Endothelial cell of umbilical vein (primary cell): ENCODE results near the gene GNB1L. TPM values are rescaled to one million over a fixed set of nuclear protein-coding genes. Genes with fewer than 3 reads are reported as not detected.

Experiments
- BruUV-seq: library from RNA; stranded (reverse); fragments of 400-500 nt; replicated peaks from 2 replicates; lab custom pipeline; 2021; lab: Mats Ljungman, UMichigan
- CTCF ChIA-PET: fragments of 300-600, 350-600 bp; sonication (Branson Sonifier 250); formaldehyde crosslinking; loops from one replicate; lab custom pipeline; 2021; ENCODE audit warnings: antibody characterized with exemption, inconsistent platforms; lab: Charles Lee
- POLR2A ChIA-PET: fragments of 300-600, 350-600 bp; sonication (Branson Sonifier 250); formaldehyde crosslinking; loops from one replicate; lab custom pipeline; 2021; ENCODE audit warnings: antibody characterized with exemption, inconsistent platforms; lab: Charles Lee
- DNase-seq: peaks from one replicate; pipeline ENCODE4 v3.0.0-alpha.2; 2011; ENCODE audit warnings: low read depth, low spot score
- FAIRE-seq: peaks from 2 replicates; lab custom pipeline; 2011; peaks lifted over from hg19 to GRCh38; lab: Jason Lieb, UNC
- H2AFZ ChIP-seq: 2 replicates; pipeline ENCODE4 v1.6.0; 2012; ENCODE audit warnings: low read depth, low read length, control low read depth, inconsistent platforms
- H3K27ac ChIP-seq: 2 replicates; pipeline ENCODE4 v1.5.1; 2011; ENCODE audit warnings: low read depth, mild to moderate bottlenecking, control low read depth, low read length, moderate library complexity; ENCODE audit not compliant: insufficient read depth
- H3K27me3 ChIP-seq, 2 experiments: 2 replicates each; pipeline versions ENCODE4 v1.6.0 to v1.6.1; 2011; ENCODE audit warnings: low read length in 2 of 2, mixed read lengths in 1 of 2; ENCODE audit not compliant: control insufficient read depth in 2 of 2, insufficient read depth in 2 of 2
- H3K36me3 ChIP-seq, 2 experiments: 2 replicates in 1 of 2; 3 replicates in 1 of 2; pipeline ENCODE4 v1.5.1; 2011; ENCODE audit warnings: low read length in 2 of 2, mild to moderate bottlenecking in 1 of 2, moderate library complexity in 1 of 2; ENCODE audit not compliant: control insufficient read depth in 2 of 2, insufficient read depth in 2 of 2; ENCODE audit errors: extremely low read depth in 1 of 2
- H3K4me1 ChIP-seq: 3 replicates; pipeline ENCODE4 v1.5.1; 2011; ENCODE audit warnings: mild to moderate bottlenecking, low read length; ENCODE audit not compliant: control insufficient read depth, insufficient read depth; ENCODE audit errors: extremely low read depth
- H3K4me2 ChIP-seq: 2 replicates; pipeline ENCODE4 v1.6.1; 2011; ENCODE audit warnings: low read length, control low read depth, mixed read lengths; ENCODE audit not compliant: insufficient read depth
- H3K4me3 ChIP-seq, 3 experiments: fragments of 200-600 bp in 1 of 3; sonication (generic), shearing (Covaris generic) in 1 of 3; replicated peaks in 1 of 3; 2 replicates each; pipeline ENCODE4 v1.5.1; 2011 to 2016; ENCODE audit warnings: control low read depth in 3 of 3, low read length in 3 of 3, mild to moderate bottlenecking in 2 of 3, inconsistent platforms in 1 of 3, low read depth in 1 of 3, moderate library complexity in 1 of 3; ENCODE audit not compliant: insufficient read depth in 1 of 3
- H3K79me2 ChIP-seq: 2 replicates; pipeline ENCODE4 v1.6.0; 2012; ENCODE audit warnings: low read length, inconsistent platforms; ENCODE audit not compliant: control insufficient read depth, insufficient read depth
- H3K9ac ChIP-seq: replicated peaks from 2 replicates; pipeline ENCODE3; 2011; ENCODE audit warnings: low read length, control low read depth; ENCODE audit not compliant: insufficient read depth; ENCODE audit errors: extremely low read depth
- H3K9me1 ChIP-seq: replicated peaks from 3 replicates; pipeline ENCODE4 v1.6.0; 2011; ENCODE audit warnings: mild to moderate bottlenecking, low read length; ENCODE audit not compliant: control insufficient read depth, insufficient read depth; ENCODE audit errors: extremely low read depth
- H3K9me3 ChIP-seq: replicated peaks from 2 replicates; pipeline ENCODE4 v1.5.1; 2012; ENCODE audit warnings: low read length, inconsistent platforms; ENCODE audit not compliant: control insufficient read depth, insufficient read depth
- H4K20me1 ChIP-seq: replicated peaks from 2 replicates; pipeline ENCODE3; 2011; ENCODE audit warnings: mild to moderate bottlenecking, low read length; ENCODE audit not compliant: control insufficient read depth, insufficient read depth; ENCODE audit errors: extremely low read depth
- EZH2 ChIP-seq: IDR thresholded peaks from 2 replicates; pipeline ENCODE4 v1.6.1; 2012; ENCODE audit warnings: borderline replicate concordance, low read depth, mild to moderate bottlenecking, moderate library complexity, low read length, inconsistent platforms; ENCODE audit not compliant: severe bottlenecking
- FOS ChIP-seq: IDR thresholded peaks from 2 replicates; pipeline ENCODE4 v1.6.1; 2011; ENCODE audit warnings: mild to moderate bottlenecking, low read length, moderate library complexity, borderline replicate concordance; ENCODE audit not compliant: insufficient read depth
- GATA2 ChIP-seq: IDR thresholded peaks from 2 replicates; pipeline ENCODE4 v1.7.0; 2011; ENCODE audit warnings: low read depth, mild to moderate bottlenecking, moderate library complexity, mixed read lengths, low read length; ENCODE audit not compliant: insufficient read length, insufficient read depth
- JUN ChIP-seq: IDR thresholded peaks from 2 replicates; pipeline ENCODE4 v1.6.1; 2011; ENCODE audit warnings: borderline replicate concordance, low read depth; ENCODE audit not compliant: insufficient read length, insufficient read depth
- MAX ChIP-seq: IDR thresholded peaks from 2 replicates; pipeline ENCODE4 v1.6.1; 2011; ENCODE audit not compliant: insufficient read depth, insufficient read length
- MYC ChIP-seq: IDR thresholded peaks from one replicate; pipeline ENCODE4 v1.6.1; 2011; ENCODE audit warnings: mild to moderate bottlenecking, low read depth, low read length
- POLR2A ChIP-seq: IDR thresholded peaks from 2 replicates; pipeline ENCODE4 v1.6.1; 2012; ENCODE audit warnings: low read depth, mild to moderate bottlenecking, control low read depth, low read length
- POLR2AphosphoS5 ChIP-seq: IDR thresholded peaks from 2 replicates; pipeline ENCODE4 v1.6.1; 2012; ENCODE audit warnings: low read depth, mild to moderate bottlenecking, control low read depth, low read length, moderate library complexity; ENCODE audit not compliant: insufficient read depth
- dilution Hi-C: fragments of 300-500 bp; cut with MboI; formaldehyde crosslinking; loops from one replicate; pipeline ENCODE4 v1.15.0; 2019; ENCODE audit warnings: low sequenced_read_pairs; ENCODE audit not compliant: extremely low pct_ligation_motif_present
- intact Hi-C: fragments of 100-400 bp; cut with micrococcal nuclease; formaldehyde crosslinking; loops from one replicate; pipeline ENCODE4 v1.10.0; 2022
- polyA plus RNA-seq, 4 experiments: library from polyadenylated mRNA; depleted of rRNA in 3 of 4; stranded (reverse) in 3 of 4; unstranded in 1 of 4; fragments of >200 nt; gene quantifications; 2 replicates each; pipeline versions ENCODE4 v1.2.1 to v1.2.3, GENCODE V29; 2011 to 2012; ENCODE audit warnings: missing spikeins in 1 of 4
- total RNA-seq: library from RNA; stranded (reverse); gene quantifications from 2 replicates; pipeline ENCODE4 v1.2.3, GENCODE V29; 2021
- TF ChIP-seq, protein P1 (sequence below), 2 donors: IDR thresholded peaks; 1 replicate in 1 of 2; 2 replicates in 1 of 2; pipeline ENCODE4 v1.5.1; 2011; ENCODE audit warnings: low read length in 2 of 2, mild to moderate bottlenecking in 2 of 2, moderate library complexity in 2 of 2, control low read depth in 1 of 2, inconsistent platforms in 1 of 2, low read depth in 1 of 2; ENCODE audit not compliant: insufficient read depth in 1 of 2; ENCODE audit errors: extremely low read depth in 1 of 2

GNB1L gene
- total and polyA plus RNA-seq, 2 donors (not counting 3 experiments of a cell fraction or from before 2014, with no cell fraction given): 5.4 to 5.9 TPM

- FAIRE-seq (no peak), DNase-seq (no peak)
- Histone ChIP-seq H3K27me3 (no peaks in the 10 kb centered on the region), H3K9me3 (no peaks in the 10 kb centered on the region), H3K79me2 (no peaks in the 10 kb centered on the region), H3K9ac (no peak overlapping the region), H3K27ac (no peak overlapping the region), H3K4me2 (no peak overlapping the region), H3K36me3 (no peaks in the 10 kb centered on the region), H3K9me1 (no peaks in the 10 kb centered on the region), H4K20me1 (no peaks in the 10 kb centered on the region), H3K4me1 (peaks cover 4% of the 10 kb centered on the region), H2AFZ (no peak overlapping the region), H3K4me3 (no peak overlapping the region)
- dilution Hi-C loops: no loop called here
- intact Hi-C loops: no loop called here
- POLR2A ChIA-PET: no interaction called here
- CTCF ChIA-PET: no interaction called here
- TF ChIP-seq, protein P1, sequence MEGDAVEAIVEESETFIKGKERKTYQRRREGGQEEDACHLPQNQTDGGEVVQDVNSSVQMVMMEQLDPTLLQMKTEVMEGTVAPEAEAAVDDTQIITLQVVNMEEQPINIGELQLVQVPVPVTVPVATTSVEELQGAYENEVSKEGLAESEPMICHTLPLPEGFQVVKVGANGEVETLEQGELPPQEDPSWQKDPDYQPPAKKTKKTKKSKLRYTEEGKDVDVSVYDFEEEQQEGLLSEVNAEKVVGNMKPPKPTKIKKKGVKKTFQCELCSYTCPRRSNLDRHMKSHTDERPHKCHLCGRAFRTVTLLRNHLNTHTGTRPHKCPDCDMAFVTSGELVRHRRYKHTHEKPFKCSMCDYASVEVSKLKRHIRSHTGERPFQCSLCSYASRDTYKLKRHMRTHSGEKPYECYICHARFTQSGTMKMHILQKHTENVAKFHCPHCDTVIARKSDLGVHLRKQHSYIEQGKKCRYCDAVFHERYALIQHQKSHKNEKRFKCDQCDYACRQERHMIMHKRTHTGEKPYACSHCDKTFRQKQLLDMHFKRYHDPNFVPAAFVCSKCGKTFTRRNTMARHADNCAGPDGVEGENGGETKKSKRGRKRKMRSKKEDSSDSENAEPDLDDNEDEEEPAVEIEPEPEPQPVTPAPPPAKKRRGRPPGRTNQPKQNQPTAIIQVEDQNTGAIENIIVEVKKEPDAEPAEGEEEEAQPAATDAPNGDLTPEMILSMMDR (IDR thresholded peaks at IDR 0.05; ENCODE audit: extremely low read depth in 1 of 2, insufficient read depth in 1 of 2, low read depth in 1 of 2, low read length in 2 of 2): no peak
- no peak for TF ChIP-seq MAX
- TF ChIP-seq GATA2: no peak
- no peak for TF ChIP-seq POLR2AphosphoS5
- TF ChIP-seq EZH2: no peak
- TF ChIP-seq POLR2A: no peak
- TF ChIP-seq FOS: no peak
- TF ChIP-seq MYC: no peak
- no peak for TF ChIP-seq JUN
- no TSS peak for BruUV-seq
Observed at GRCh38 chr22:19836512-19836911, 18.2 kb downstream of the GNB1L start.
